Caco-2 (cell line): Measurements from ENCODE around the gene FAM118A. TPM values are rescaled to one million over a fixed set of nuclear protein-coding genes. Genes with fewer than 3 reads are reported as not detected.
"Not testable (repeated sequence)": the region's sequence is repeated elsewhere in the genome, so short reads cannot be mapped to it uniquely, and the experiment has no call there.

Experiments
- BruUV-seq: library from RNA; stranded (reverse); fragments of 400-500 nt; replicated peaks from 2 replicates; lab custom pipeline; 2021; lab: Mats Ljungman, UMichigan
- CTCF ChIA-PET: fragments of 300-600 bp; sonication (Branson Sonifier 250); formaldehyde crosslinking; loops from one replicate; lab custom pipeline; 2022; ENCODE audit warnings: antibody characterized with exemption; lab: Charles Lee
- POLR2A ChIA-PET: fragments of 300-600 bp; sonication (Branson Sonifier 250); formaldehyde crosslinking; loops from one replicate; lab custom pipeline; 2022; ENCODE audit warnings: antibody characterized with exemption; lab: Charles Lee
- DNase-seq, 2 experiments: peaks; one replicate each; pipeline versions ENCODE4 v3.0.0 to v3.0.0-alpha.2; 2020 to 2022
- H3K27me3 ChIP-seq: replicated peaks from 2 replicates; pipeline ENCODE4 v1.6.0; 2011; ENCODE audit warnings: low read length; ENCODE audit not compliant: control insufficient read depth, insufficient read depth
- H3K36me3 ChIP-seq: 2 replicates; pipeline ENCODE4 v1.5.1; 2011; ENCODE audit warnings: low read length; ENCODE audit not compliant: control insufficient read depth, insufficient read depth
- H3K4me1 ChIP-seq: fragments of 250-450 bp; sonication (Bioruptor Pico); 2 replicates; pipeline ENCODE4 v1.5.1; 2020; ENCODE audit warnings: mild to moderate bottlenecking
- H3K4me3 ChIP-seq: 2 replicates; pipeline ENCODE4 v1.5.1; 2011; ENCODE audit warnings: low read depth, mild to moderate bottlenecking, control low read depth, low read length
- H3K9me3 ChIP-seq: fragments of 250-450 bp; sonication (Bioruptor Pico); 2 replicates; pipeline ENCODE4 v1.5.1; 2020; ENCODE audit warnings: mild to moderate bottlenecking, moderate library complexity
- H3K27ac Mint-ChIP-seq: one replicate; pipeline ENCODE4 v1.8.0; 2022; ENCODE audit warnings: mixed read lengths; ENCODE audit not compliant: unreplicated experiment
- H3K27me3 Mint-ChIP-seq: one replicate; pipeline ENCODE4 v1.8.0; 2022; ENCODE audit warnings: mixed read lengths; ENCODE audit not compliant: insufficient read depth, unreplicated experiment
- H3K36me3 Mint-ChIP-seq: one replicate; pipeline ENCODE4 v1.8.0; 2022; ENCODE audit warnings: mild to moderate bottlenecking, mixed read lengths; ENCODE audit not compliant: insufficient read depth, unreplicated experiment
- H3K4me1 Mint-ChIP-seq: one replicate; pipeline ENCODE4 v1.8.0; 2022; ENCODE audit warnings: low read depth, mixed read lengths; ENCODE audit not compliant: unreplicated experiment
- H3K4me3 Mint-ChIP-seq: one replicate; pipeline ENCODE4 v1.8.0; 2022; ENCODE audit warnings: mild to moderate bottlenecking, moderate library complexity, mixed read lengths; ENCODE audit not compliant: unreplicated experiment
- H3K9me3 Mint-ChIP-seq: one replicate; pipeline ENCODE4 v1.8.0; 2022; ENCODE audit warnings: mixed read lengths; ENCODE audit not compliant: unreplicated experiment
- CTCF ChIP-seq, 2 experiments: fragments of 200-600 bp in 1 of 2; IDR thresholded peaks; 1 replicate in 1 of 2; 2 replicates in 1 of 2; pipeline versions ENCODE4 v1.5.1 to v1.8.0; 2011 to 2022; ENCODE audit warnings: antibody characterized with exemption in 1 of 2, control low read depth in 1 of 2, inconsistent platforms in 1 of 2, low read depth in 1 of 2, low read length in 1 of 2, mild to moderate bottlenecking in 1 of 2, moderate library complexity in 1 of 2; ENCODE audit not compliant: insufficient read depth in 1 of 2, severe bottlenecking in 1 of 2, unreplicated experiment in 1 of 2
- intact Hi-C: fragments of 100-400 bp; cut with micrococcal nuclease; formaldehyde crosslinking; loops from one replicate; pipeline ENCODE4 v1.10.0; 2022; ENCODE audit not compliant: unreplicated experiment
- total RNA-seq: library from RNA; stranded (reverse); gene quantifications from 2 replicates; pipeline ENCODE4 v1.2.3, GENCODE V29; 2022

FAM118A gene
- total RNA-seq, 1 experiment from 2014 or later = 120 TPM

GRCh38 chr22:45273452-45274075, 36.2 kb upstream of the FAM118A start:
- peaks cover 77% of the 10 kb centered on the region for H3K4me1 ChIP-seq
- Mint-ChIP-seq H3K27ac (peak overlapping the region; percentile 95), H3K4me3 (peak overlapping the region; percentile 61), H3K36me3 (no peaks in the 10 kb centered on the region), H3K27me3 (no peaks in the 10 kb centered on the region), H3K9me3 (no peaks in the 10 kb centered on the region), H3K4me1 (peaks cover 47% of the 10 kb centered on the region)
- TF ChIP-seq CTCF (IDR thresholded peaks at IDR 0.05; ENCODE audit: insufficient read depth in 1 of 2, low read depth in 1 of 2, low read length in 1 of 2, severe bottlenecking in 1 of 2, unreplicated experiment in 1 of 2) = no peak
- DNase-seq = peak; percentile 96 to 98
- no peak overlapping the region for H3K4me3 ChIP-seq
- H3K9me3 ChIP-seq = no peaks in the 10 kb centered on the region
- no peaks in the 10 kb centered on the region for H3K27me3 ChIP-seq
- ChIA-PET POLR2A (interaction anchor here (0.5 to 1.4 kb wide), 8 partner anchors 27 to 521 kb away, joined by 3 to 8 read pairs (median 4); partner anchors contain the start of genes ARHGAP8, FAM118A, NUP50 and RIBC2), CTCF (interaction anchor here (0.6 to 2.8 kb wide), 6 partner anchors 29 to 276 kb away, joined by 3 to 11 read pairs (median 4); no protein-coding TSS in a partner anchor)
- intact Hi-C loops = loop anchor here (1.0 kb wide), 2 partner anchors 32 to 36 kb away; partner anchors contain the start of gene FAM118A
- BruUV-seq = no TSS peak
- no peaks in the 10 kb centered on the region for H3K36me3 ChIP-seq

- no peak for DNase-seq
- no peak for TF ChIP-seq CTCF (IDR thresholded peaks at IDR 0.05; ENCODE audit: insufficient read depth in 1 of 2, low read depth in 1 of 2, low read length in 1 of 2, severe bottlenecking in 1 of 2, unreplicated experiment in 1 of 2)
- no TSS peak for BruUV-seq
- Mint-ChIP-seq H3K27me3 (no peaks in the 10 kb centered on the region), H3K9me3 (no peaks in the 10 kb centered on the region), H3K36me3 (no peaks in the 10 kb centered on the region), H3K4me3 (no peak overlapping the region), H3K4me1 (peaks cover 48% of the 10 kb centered on the region), H3K27ac (peak overlapping the region; percentile 87)
- CTCF ChIA-PET = no interaction called here
- no peaks in the 10 kb centered on the region for H3K27me3 ChIP-seq
- no peaks in the 10 kb centered on the region for H3K36me3 ChIP-seq
- POLR2A ChIA-PET = no interaction called here
- H3K4me1 ChIP-seq = peaks cover 90% of the 10 kb centered on the region
- H3K4me3 ChIP-seq = no peak overlapping the region
- intact Hi-C loops = no loop called here
- no peaks in the 10 kb centered on the region for H3K9me3 ChIP-seq
Observed at GRCh38 chr22:45276507-45277105, 33.1 kb upstream of the FAM118A start.

GRCh38 chr22:45277720-45278119, 32.0 kb upstream of the FAM118A start:
- intact Hi-C loops, BruUV-seq, CTCF ChIA-PET, POLR2A ChIA-PET, H3K27me3 Mint-ChIP-seq, H3K9me3 ChIP-seq, DNase-seq, H3K27me3 ChIP-seq, H3K4me3 ChIP-seq, H3K36me3 Mint-ChIP-seq, H3K36me3 ChIP-seq, H3K4me3 Mint-ChIP-seq, H3K9me3 Mint-ChIP-seq: not testable (repeated sequence)
- Mint-ChIP-seq H3K4me1 (peaks cover 49% of the 10 kb centered on the region), H3K27ac (peak overlapping the region; percentile 87)
- peaks cover 88% of the 10 kb centered on the region for H3K4me1 ChIP-seq
